Keratinocyte (primary cell): ENCODE data around the gene SQSTM1.

ENCODE experiments used
- EZH2 ChIP-seq: IDR thresholded peaks from one replicate; pipeline ENCODE4 v1.6.1; 2012; ENCODE audit warnings: inconsistent platforms, mild to moderate bottlenecking, low read length, moderate library complexity
- TF ChIP-seq, protein P1 (sequence below), 3 experiments: IDR thresholded peaks in 1 of 3; conservative IDR thresholded peaks in 1 of 3; optimal IDR thresholded peaks in 1 of 3; 2 replicates in 2 of 3; 3 replicates in 1 of 3; pipeline versions ENCODE3 to v1.5.1; 2011; ENCODE audit warnings: low read length in 3 of 3, mild to moderate bottlenecking in 3 of 3, moderate library complexity in 2 of 3, control low read depth in 1 of 3, inconsistent platforms in 1 of 3; ENCODE audit not compliant: insufficient read depth in 2 of 3; ENCODE audit errors: extremely low read depth in 1 of 3

DNA sequence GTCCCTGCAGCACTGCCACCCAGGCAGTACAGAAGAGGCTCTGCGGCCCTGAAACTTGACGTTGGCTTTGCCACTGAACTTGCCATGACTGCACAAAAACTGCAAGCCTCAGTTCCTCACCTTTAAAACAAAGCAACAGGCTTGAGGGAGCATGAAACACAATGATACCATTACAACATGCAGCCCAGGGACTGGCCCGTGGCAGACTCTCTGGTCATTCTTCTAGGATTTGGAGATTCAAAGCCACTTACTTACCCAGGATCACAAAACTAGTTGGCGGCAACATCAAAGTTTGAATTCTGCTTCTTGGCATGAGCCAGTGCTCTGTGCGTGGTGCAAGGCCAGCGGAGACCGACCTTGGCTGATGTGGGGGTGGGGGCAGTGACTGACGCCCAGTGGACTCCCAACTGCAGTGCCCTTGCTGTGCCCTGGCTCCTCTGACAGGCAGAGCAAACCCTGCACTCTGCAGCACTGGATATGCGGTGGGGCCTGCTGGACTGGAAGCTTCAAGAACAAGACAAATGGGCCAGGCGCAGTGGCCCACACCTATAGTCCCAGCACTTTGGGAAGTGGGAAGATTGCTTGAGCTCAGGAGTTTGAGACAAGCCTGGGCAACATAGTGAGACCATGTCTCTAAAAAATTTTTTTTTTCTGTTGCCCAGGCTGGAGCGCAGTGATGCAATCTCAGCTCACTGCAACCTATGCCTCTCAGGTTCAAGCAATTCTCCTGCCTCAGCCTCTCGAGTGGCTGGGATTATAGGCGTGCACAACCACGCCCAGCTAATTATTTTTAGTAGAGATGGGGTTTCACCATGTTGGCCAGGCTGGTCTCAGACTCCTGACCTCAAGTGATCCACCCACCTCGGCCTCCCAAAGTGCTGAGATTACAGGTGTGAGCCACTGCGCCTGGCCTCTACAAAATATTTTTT is 18.9 kb downstream of the SQSTM1 start:
- TF ChIP-seq, protein P1, sequence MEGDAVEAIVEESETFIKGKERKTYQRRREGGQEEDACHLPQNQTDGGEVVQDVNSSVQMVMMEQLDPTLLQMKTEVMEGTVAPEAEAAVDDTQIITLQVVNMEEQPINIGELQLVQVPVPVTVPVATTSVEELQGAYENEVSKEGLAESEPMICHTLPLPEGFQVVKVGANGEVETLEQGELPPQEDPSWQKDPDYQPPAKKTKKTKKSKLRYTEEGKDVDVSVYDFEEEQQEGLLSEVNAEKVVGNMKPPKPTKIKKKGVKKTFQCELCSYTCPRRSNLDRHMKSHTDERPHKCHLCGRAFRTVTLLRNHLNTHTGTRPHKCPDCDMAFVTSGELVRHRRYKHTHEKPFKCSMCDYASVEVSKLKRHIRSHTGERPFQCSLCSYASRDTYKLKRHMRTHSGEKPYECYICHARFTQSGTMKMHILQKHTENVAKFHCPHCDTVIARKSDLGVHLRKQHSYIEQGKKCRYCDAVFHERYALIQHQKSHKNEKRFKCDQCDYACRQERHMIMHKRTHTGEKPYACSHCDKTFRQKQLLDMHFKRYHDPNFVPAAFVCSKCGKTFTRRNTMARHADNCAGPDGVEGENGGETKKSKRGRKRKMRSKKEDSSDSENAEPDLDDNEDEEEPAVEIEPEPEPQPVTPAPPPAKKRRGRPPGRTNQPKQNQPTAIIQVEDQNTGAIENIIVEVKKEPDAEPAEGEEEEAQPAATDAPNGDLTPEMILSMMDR (optimal IDR thresholded peaks at IDR 0.05 in 1 of 3, IDR thresholded peaks at IDR 0.05 in 1 of 3, conservative IDR thresholded peaks at IDR 0.05 in 1 of 3; ENCODE audit: extremely low read depth in 1 of 3, insufficient read depth in 2 of 3, low read length in 3 of 3) = no peak
- TF ChIP-seq EZH2 = no peak
